ENCODE data around the gene MARK1.
"Not testable (repeated sequence)": the region's sequence is repeated elsewhere in the genome, so short reads cannot be mapped to it uniquely, and the experiment has no call there.

MARK1 gene

DNA sequence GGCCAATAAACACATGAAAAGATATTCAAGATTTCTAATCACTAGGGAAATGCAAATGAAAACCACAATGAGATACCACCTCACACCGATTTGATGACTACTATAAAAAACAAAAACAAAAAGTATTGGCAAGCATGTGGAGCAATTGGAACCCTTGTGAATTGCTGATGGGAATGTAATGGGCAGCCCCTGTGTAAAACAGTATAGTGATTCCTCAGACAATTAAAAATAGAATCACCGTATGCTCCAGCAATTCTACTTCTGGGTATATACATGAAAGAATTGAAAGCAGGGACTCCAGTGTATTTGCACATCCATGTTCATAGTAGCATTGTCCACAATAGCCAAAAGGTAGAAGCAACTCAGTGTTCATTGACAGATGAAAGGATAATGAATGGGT, 149.3 kb downstream of the MARK1 start:
- TF ChIP-seq, protein P1, sequence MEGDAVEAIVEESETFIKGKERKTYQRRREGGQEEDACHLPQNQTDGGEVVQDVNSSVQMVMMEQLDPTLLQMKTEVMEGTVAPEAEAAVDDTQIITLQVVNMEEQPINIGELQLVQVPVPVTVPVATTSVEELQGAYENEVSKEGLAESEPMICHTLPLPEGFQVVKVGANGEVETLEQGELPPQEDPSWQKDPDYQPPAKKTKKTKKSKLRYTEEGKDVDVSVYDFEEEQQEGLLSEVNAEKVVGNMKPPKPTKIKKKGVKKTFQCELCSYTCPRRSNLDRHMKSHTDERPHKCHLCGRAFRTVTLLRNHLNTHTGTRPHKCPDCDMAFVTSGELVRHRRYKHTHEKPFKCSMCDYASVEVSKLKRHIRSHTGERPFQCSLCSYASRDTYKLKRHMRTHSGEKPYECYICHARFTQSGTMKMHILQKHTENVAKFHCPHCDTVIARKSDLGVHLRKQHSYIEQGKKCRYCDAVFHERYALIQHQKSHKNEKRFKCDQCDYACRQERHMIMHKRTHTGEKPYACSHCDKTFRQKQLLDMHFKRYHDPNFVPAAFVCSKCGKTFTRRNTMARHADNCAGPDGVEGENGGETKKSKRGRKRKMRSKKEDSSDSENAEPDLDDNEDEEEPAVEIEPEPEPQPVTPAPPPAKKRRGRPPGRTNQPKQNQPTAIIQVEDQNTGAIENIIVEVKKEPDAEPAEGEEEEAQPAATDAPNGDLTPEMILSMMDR (IDR thresholded peaks at IDR 0.05; ENCODE audit: borderline replicate concordance, control extremely low read depth, extremely low read depth, insufficient read depth, missing control alignments): no peak
- in situ Hi-C loops (cut with MboI; ENCODE audit: low sequenced_read_pairs, unreplicated experiment): no loop called here
- no peak for DNase-seq (ENCODE audit: low spot score)

DNA sequence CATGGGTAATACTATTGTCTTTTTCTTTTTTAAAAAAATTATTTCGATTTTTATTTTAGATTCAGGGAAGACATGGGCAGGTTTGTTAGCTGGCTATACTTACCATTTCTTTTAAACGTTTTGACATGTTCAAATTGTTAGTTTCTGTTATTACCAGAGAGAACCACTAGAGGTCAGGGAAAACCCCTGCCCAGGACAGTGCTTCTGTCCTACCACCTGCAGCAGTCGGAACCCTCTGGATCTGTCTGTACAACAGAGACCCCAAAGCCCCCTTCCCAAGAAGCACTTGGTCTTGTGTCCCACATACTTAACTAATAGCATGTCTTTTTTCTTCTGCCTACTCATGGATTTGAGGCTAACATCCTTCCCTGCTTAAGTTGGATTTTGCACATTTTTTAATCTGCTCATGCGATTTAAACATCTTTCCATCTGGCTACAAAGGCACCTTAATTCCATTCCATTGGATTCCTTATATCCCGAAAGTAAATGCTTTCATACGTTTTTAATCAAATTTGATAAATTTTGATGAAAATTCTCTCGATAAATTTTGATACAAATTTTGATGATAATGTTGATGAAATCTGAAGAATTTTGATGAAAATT, 152.2 kb downstream of the MARK1 start:
- peak; percentile 63 for DNase-seq (ENCODE audit: low spot score)
- TF ChIP-seq, protein P1 (IDR thresholded peaks at IDR 0.05; ENCODE audit: borderline replicate concordance, control extremely low read depth, extremely low read depth, insufficient read depth, missing control alignments): peak; percentile 49
- in situ Hi-C loops (cut with MboI; ENCODE audit: low sequenced_read_pairs, unreplicated experiment): loop anchor here (10.0 kb wide), 2 partner anchors 55 to 95 kb away; no protein-coding TSS in a partner anchor

DNA sequence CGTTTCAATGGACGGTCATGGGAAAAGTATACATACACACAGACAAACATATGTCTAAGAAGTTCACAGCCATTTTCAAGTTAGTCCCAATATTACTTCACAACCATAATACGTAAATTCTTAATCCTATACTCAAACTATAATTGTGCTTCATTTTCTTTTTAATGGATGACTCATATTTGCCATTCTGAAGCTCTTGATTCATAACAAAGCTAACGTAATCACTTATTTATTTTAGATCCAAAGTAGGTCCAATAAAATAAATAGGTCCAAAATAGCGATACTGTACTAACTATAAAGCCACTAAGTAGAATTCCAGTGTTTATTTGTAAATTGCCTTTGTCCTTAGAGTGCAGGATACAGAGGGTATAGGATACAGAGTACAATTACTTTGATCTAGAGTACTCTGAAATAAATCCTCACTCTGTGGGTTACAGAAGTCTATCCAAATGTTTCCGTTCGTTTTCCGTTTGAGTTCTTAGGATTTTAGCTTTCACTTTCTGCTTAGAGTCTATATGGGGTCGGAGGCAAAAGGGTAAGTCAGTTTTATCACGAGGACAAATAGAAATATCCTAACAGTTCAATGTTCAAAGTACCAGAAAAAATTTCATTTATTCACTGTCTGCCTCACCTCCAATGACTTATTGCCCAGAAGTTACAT, 153.4 kb downstream of the MARK1 start:
- TF ChIP-seq, protein P1 (IDR thresholded peaks at IDR 0.05; ENCODE audit: borderline replicate concordance, control extremely low read depth, extremely low read depth, insufficient read depth, missing control alignments): no peak
- in situ Hi-C loops (cut with MboI; ENCODE audit: low sequenced_read_pairs, unreplicated experiment): loop anchor here (10.0 kb wide), 2 partner anchors 53 to 93 kb away; no protein-coding TSS in a partner anchor

DNA sequence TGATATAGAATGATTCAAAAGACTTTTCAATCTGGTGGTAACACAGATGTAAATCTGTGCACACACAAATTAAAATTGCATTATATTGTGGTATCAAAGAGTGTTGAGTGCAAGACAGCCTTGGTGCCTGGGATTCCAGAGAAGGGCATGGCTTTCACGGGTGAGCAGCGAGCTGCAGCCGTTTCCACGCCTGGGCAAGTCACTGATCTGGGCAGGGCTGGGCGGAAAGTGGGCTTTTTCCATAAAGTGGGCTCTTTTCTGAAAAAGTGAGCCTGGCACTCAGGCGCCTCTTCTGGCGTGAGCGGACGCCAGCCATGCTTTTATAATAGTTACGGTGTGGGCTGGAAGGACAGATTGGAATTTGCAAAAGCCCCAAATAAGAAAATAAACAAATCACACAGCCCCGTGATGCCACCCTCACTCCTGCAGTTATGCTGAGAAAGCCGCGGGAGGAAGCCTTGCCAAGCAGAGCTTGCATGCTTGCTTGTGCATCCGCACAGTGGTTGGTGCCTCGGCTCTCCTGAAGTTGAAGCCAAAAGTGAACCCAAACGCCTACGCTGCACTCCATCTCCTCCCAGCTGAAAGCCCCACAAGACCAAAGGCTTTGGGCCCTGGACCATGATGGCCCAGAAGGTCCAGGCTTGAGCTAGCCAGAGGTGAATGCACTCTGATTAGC, 155.1 kb downstream of the MARK1 start:
- in situ Hi-C loops (cut with MboI; ENCODE audit: low sequenced_read_pairs, unreplicated experiment): loop anchor here (10.0 kb wide), 2 partner anchors 52 to 92 kb away; no protein-coding TSS in a partner anchor
- no peak for DNase-seq (ENCODE audit: low spot score)
- TF ChIP-seq, protein P1 (IDR thresholded peaks at IDR 0.05; ENCODE audit: borderline replicate concordance, control extremely low read depth, extremely low read depth, insufficient read depth, missing control alignments): no peak

More for the DNA sequence above, 153.4 kb downstream of the MARK1 start:
- DNase-seq (ENCODE audit: low spot score): no peak

DNA sequence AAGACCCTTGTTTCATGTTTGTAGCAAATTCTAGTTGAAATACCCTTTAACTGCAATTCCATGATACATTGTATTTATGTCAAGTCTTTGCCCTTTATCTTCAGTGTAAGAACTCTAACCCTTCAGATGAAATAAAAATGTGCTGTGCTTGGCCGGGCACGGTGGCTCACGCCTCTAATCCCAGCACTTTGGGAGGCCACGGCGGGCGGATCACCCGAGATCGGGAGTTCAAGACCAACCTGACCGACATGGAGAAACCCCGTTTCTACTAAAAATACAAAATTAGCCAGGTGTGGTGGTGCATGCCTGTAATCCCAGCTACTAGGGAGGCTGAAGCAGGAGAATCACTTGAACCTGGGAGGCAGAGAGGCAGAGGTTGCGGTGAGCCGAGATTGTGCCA, 155.8 kb downstream of the MARK1 start:
- in situ Hi-C loops (cut with MboI; ENCODE audit: low sequenced_read_pairs, unreplicated experiment): loop anchor here (10.0 kb wide), 2 partner anchors 51 to 91 kb away; no protein-coding TSS in a partner anchor

DNA sequence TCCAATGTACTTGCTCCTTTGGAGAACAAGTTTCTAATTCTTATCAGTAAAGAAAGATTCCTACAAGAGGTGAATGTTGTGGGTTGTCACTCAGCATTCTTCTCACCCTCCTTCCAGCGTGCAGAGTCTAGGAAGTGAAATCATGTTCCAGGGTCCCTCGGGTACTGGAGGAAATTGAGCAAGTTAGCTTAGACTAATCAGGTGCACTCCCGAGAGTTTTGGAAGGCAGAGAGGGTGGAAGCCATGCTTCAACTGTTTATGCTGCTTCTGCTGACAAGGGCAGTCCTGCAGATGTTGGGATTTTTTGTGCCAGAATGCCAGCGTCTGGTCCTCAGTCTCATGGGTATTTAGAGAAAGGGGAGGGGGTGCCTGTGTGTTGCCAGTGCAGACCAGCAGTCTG, 157.0 kb downstream of the MARK1 start:
- no peak for DNase-seq (ENCODE audit: low spot score)
- TF ChIP-seq, protein P1 (IDR thresholded peaks at IDR 0.05; ENCODE audit: borderline replicate concordance, control extremely low read depth, extremely low read depth, insufficient read depth, missing control alignments): no peak
- in situ Hi-C loops (cut with MboI; ENCODE audit: low sequenced_read_pairs, unreplicated experiment): loop anchor here (10.0 kb wide), 2 partner anchors 50 to 90 kb away; no protein-coding TSS in a partner anchor

More for the DNA sequence above, 155.8 kb downstream of the MARK1 start:
- not testable (repeated sequence) for DNase-seq (ENCODE audit: low spot score)

Measured in GM13976 (cell line).